Activated gamma-delta T cell treated with anti-CD3 and anti-CD28 coated beads, Interleukin-2, amount 50 U/mL, for 16 hours (primary cell): ENCODE measurements around the gene ITGBL1.

Experiments used
- DNase-seq: peaks from one replicate; pipeline ENCODE4 v3.0.0-alpha.2; 2020; ENCODE audit warnings: low read depth

The ITGBL1 gene

DNA sequence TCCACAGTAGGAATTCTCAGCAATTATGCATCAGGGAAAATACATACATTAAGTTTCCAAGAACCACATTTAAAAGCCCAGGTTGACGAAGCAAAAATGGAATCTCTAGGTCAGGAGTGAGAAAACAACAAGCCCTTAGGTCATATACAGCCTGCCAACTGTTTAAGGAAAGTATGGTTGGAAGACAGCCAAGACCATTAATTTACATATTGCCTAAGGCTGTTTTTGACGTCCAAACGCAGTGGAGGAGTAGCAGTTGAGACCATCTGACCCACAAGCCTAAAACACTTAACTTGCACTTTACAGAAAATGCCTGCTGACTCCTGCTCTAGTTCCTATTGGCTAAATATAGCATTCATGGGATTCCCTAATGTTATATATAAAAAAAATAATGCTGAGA is 299.0 kb downstream of the ITGBL1 start:
- no peak for DNase-seq

- no peak for DNase-seq
These were observed 300.0 kb downstream of the ITGBL1 start for GRCh38 chr13:101752432-101752831.

- DNase-seq = no peak
These were observed 302.9 kb downstream of the ITGBL1 start for GRCh38 chr13:101755228-101755887.

DNA sequence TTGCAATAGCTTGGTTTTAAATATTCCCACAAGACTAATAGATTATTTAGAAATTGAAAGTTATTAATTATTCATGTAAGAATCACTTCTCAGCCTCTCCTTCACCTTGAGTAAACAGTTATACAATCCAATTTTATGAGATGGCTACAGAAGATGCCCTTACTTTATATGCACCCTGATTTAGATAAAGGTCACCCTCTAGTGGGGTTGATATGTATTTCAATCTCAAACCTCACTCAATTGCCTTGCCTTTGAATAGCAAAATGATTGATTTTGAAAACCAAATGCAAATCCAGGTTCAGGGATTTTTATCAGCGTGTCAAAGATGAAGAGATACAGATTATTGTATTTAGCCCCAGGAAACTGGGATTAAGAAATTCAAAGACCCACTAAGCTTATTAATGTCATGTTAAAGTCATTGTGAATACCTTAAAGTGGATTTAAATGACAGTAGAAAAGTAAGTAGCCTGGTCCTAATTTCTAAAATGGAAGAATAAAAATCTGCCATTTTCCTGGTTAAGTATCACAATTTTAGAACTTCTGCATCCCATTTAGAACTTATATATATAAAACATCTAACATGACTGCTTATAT is 305.1 kb downstream of the ITGBL1 start:
- DNase-seq = no peak

- no peak for DNase-seq
These were observed 310.7 kb downstream of the ITGBL1 start for GRCh38 chr13:101763191-101763590.
